WTC11 (cell line): ENCODE measurements around the gene GABRB1.

Source experiments
- TF ChIP-seq, protein P1 (sequence below): fragments of 200-600 bp; IDR thresholded peaks from 2 replicates; pipeline ENCODE4 v1.8.0; 2022; ENCODE audit warnings: antibody characterized with exemption
- TF ChIP-seq, protein P2 (sequence below): sonication (generic); formaldehyde crosslinking; IDR thresholded peaks from 2 replicates; pipeline ENCODE4 v1.8.0; 2022; ENCODE audit warnings: missing genetic modification reagents

DNA sequence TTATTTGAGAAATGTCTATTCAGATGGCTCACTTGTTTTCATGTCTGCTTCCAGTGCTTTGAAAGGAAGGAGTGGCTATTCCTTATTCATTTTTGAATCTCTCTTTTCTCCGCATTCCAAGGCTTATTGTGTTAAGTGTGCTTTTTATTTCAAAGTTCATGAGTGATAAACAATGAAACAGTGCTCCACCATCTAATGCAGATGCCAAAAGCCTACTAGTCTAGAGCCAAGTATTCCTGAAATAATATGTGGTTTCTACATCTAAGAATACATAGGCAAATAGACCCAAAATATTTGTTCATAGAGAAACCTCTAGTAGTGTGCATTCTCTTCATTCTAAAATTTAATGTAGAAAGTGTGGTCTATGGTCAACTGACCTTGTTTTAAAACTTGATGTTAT lies 187.3 kb downstream of the GABRB1 start:
- TF ChIP-seq, protein P1, sequence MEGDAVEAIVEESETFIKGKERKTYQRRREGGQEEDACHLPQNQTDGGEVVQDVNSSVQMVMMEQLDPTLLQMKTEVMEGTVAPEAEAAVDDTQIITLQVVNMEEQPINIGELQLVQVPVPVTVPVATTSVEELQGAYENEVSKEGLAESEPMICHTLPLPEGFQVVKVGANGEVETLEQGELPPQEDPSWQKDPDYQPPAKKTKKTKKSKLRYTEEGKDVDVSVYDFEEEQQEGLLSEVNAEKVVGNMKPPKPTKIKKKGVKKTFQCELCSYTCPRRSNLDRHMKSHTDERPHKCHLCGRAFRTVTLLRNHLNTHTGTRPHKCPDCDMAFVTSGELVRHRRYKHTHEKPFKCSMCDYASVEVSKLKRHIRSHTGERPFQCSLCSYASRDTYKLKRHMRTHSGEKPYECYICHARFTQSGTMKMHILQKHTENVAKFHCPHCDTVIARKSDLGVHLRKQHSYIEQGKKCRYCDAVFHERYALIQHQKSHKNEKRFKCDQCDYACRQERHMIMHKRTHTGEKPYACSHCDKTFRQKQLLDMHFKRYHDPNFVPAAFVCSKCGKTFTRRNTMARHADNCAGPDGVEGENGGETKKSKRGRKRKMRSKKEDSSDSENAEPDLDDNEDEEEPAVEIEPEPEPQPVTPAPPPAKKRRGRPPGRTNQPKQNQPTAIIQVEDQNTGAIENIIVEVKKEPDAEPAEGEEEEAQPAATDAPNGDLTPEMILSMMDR = no peak
- TF ChIP-seq, protein P2, sequence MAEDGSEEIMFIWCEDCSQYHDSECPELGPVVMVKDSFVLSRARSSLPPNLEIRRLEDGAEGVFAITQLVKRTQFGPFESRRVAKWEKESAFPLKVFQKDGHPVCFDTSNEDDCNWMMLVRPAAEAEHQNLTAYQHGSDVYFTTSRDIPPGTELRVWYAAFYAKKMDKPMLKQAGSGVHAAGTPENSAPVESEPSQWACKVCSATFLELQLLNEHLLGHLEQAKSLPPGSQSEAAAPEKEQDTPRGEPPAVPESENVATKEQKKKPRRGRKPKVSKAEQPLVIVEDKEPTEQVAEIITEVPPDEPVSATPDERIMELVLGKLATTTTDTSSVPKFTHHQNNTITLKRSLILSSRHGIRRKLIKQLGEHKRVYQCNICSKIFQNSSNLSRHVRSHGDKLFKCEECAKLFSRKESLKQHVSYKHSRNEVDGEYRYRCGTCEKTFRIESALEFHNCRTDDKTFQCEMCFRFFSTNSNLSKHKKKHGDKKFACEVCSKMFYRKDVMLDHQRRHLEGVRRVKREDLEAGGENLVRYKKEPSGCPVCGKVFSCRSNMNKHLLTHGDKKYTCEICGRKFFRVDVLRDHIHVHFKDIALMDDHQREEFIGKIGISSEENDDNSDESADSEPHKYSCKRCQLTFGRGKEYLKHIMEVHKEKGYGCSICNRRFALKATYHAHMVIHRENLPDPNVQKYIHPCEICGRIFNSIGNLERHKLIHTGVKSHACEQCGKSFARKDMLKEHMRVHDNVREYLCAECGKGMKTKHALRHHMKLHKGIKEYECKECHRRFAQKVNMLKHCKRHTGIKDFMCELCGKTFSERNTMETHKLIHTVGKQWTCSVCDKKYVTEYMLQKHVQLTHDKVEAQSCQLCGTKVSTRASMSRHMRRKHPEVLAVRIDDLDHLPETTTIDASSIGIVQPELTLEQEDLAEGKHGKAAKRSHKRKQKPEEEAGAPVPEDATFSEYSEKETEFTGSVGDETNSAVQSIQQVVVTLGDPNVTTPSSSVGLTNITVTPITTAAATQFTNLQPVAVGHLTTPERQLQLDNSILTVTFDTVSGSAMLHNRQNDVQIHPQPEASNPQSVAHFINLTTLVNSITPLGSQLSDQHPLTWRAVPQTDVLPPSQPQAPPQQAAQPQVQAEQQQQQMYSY (CRISPR knock-in tag) = no peak
